CD8-positive, alpha-beta memory T cell (primary cell): ENCODE measurements around the gene RLN1. TPM values are rescaled to one million over a fixed set of nuclear protein-coding genes. Genes with fewer than 3 reads are reported as not detected.

Source experiments
- CTCF ChIA-PET: fragments of 350-600 bp; sonication (Branson Sonifier 250); formaldehyde crosslinking; loops from one replicate; lab custom pipeline; 2021; ENCODE audit warnings: antibody characterized with exemption; lab: Charles Lee
- POLR2A ChIA-PET: fragments of 350-600 bp; sonication (Branson Sonifier 250); formaldehyde crosslinking; loops from one replicate; lab custom pipeline; 2021; ENCODE audit warnings: antibody characterized with exemption; lab: Charles Lee
- DNase-seq, 5 donors: peaks; one replicate each; pipeline versions ENCODE4 v3.0.0 to v3.0.0-alpha.2; 2020 to 2022; ENCODE audit warnings: mixed read lengths in 1 of 5
- H3K27ac ChIP-seq: one replicate; pipeline ENCODE4 v1.7.0; 2013; ENCODE audit warnings: low read depth, mild to moderate bottlenecking, low read length, moderate library complexity
- H3K27me3 ChIP-seq: 2 replicates; pipeline ENCODE4 v1.7.0; 2013; ENCODE audit warnings: low read length, mild to moderate bottlenecking; ENCODE audit not compliant: insufficient read depth, poor library complexity, severe bottlenecking
- H3K36me3 ChIP-seq: 2 replicates; pipeline ENCODE4 v1.7.0; 2013; ENCODE audit warnings: mild to moderate bottlenecking, low read length, moderate library complexity; ENCODE audit not compliant: insufficient read depth
- H3K4me1 ChIP-seq: 2 replicates; pipeline ENCODE4 v1.7.0; 2013; ENCODE audit warnings: mild to moderate bottlenecking, low read length, moderate library complexity; ENCODE audit not compliant: insufficient read depth
- H3K4me3 ChIP-seq: 2 replicates; pipeline ENCODE4 v1.7.0; 2013; ENCODE audit warnings: mild to moderate bottlenecking, low read length
- H3K9me3 ChIP-seq: 2 replicates; pipeline ENCODE4 v1.7.0; 2013; ENCODE audit warnings: mild to moderate bottlenecking, low read length
- H3K27ac Mint-ChIP-seq, 8 donors: one replicate each; pipeline ENCODE4 v1.8.0; 2020 to 2021; ENCODE audit warnings: mixed read lengths in 8 of 8, mild to moderate bottlenecking in 6 of 8, inconsistent platforms in 3 of 8, moderate library complexity in 3 of 8
- H3K27me3 Mint-ChIP-seq, 2 donors: one replicate each; pipeline ENCODE4 v1.8.0; 2020 to 2021; ENCODE audit warnings: mixed read lengths in 2 of 2, mild to moderate bottlenecking in 1 of 2, moderate library complexity in 1 of 2
- H3K36me3 Mint-ChIP-seq, 3 donors: one replicate each; pipeline ENCODE4 v1.8.0; 2020 to 2021; ENCODE audit warnings: mixed read lengths in 3 of 3, inconsistent platforms in 1 of 3, mild to moderate bottlenecking in 1 of 3
- H3K4me1 Mint-ChIP-seq, 3 donors: one replicate each; pipeline ENCODE4 v1.8.0; 2020 to 2021; ENCODE audit warnings: mixed read lengths in 3 of 3, inconsistent platforms in 1 of 3, mild to moderate bottlenecking in 1 of 3
- H3K4me3 Mint-ChIP-seq, 7 donors: one replicate each; pipeline ENCODE4 v1.8.0; 2020 to 2021; ENCODE audit warnings: mixed read lengths in 7 of 7, mild to moderate bottlenecking in 6 of 7, moderate library complexity in 4 of 7, inconsistent platforms in 2 of 7
- H3K9me3 Mint-ChIP-seq, 5 donors: one replicate each; pipeline ENCODE4 v1.8.0; 2020 to 2022; ENCODE audit warnings: mixed read lengths in 5 of 5, mild to moderate bottlenecking in 3 of 5, moderate library complexity in 2 of 5, inconsistent platforms in 1 of 5
- polyA plus RNA-seq: library from polyadenylated mRNA; unstranded; fragments of 300-500 nt; fragmentation: Illumina TruSeq; gene quantifications from one replicate; pipeline ENCODE4 v1.2.3, GENCODE V29; 2021
- total RNA-seq, 2 experiments: library from RNA; stranded (reverse); gene quantifications; one replicate each; pipeline ENCODE4 v1.2.3, GENCODE V29; 2021

Gene RLN1
- total and polyA plus RNA-seq, 3 experiments from 2014 or later = 0.31 to 4.1 (median 1.1) TPM

DNA sequence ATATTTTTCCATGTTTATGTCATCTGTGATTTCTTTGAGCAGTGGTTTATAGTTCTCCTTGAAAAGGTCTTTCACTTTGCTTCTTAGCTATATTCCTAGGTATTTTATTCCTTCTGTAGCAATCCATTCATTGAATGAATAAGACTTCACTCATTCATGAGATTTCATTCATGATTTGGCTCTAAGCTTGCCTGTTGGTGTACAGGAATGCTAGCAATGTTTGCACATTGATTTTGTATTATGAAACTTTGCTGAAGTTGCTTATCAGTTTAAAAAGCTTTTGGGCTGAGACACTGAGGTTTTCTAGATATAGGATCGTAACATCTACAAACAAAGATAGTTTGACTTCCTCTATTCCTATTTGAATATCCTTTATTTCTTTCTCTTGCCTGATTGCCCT lies 51.1 kb downstream of the RLN1 start:
- Histone ChIP-seq H3K4me3 (no peak overlapping the region), H3K27me3 (no peaks in the 10 kb centered on the region), H3K27ac (no peak overlapping the region), H3K36me3 (no peaks in the 10 kb centered on the region), H3K9me3 (no peaks in the 10 kb centered on the region), H3K4me1 (no peaks in the 10 kb centered on the region)
- Mint-ChIP-seq H3K27ac (no peak overlapping the region), H3K4me1 (peaks cover 0 to 2% (median 0%) of the 10 kb centered on the region in 3 donors), H3K36me3 (peaks cover 1 to 33% (median 4%) of the 10 kb centered on the region in 3 donors), H3K9me3 (peaks cover 2 to 18% (median 8%) of the 10 kb centered on the region in 5 donors), H3K27me3 (peaks cover 8 to 10% of the 10 kb centered on the region in 2 donors), H3K4me3 (no peak overlapping the region)
- ChIA-PET CTCF (no interaction called here), POLR2A (no interaction called here)
- no peak for DNase-seq

GRCh38 chr9:5286262-5286661 lies 53.4 kb downstream of the RLN1 start:
- CTCF ChIA-PET = no interaction called here
- POLR2A ChIA-PET = no interaction called here
- no peak overlapping the region for H3K27ac Mint-ChIP-seq

More at GRCh38 chr9:5286262-5286661, 53.4 kb downstream of the RLN1 start:
- DNase-seq = no peak
- peaks cover 8 to 10% of the 10 kb centered on the region in 2 donors for H3K27me3 Mint-ChIP-seq
- peaks cover 0 to 24% (median 0%) of the 10 kb centered on the region in 3 donors for H3K36me3 Mint-ChIP-seq
- Histone ChIP-seq H3K4me3 (no peak overlapping the region), H3K9me3 (no peaks in the 10 kb centered on the region), H3K36me3 (no peaks in the 10 kb centered on the region), H3K4me1 (no peaks in the 10 kb centered on the region), H3K27me3 (no peaks in the 10 kb centered on the region), H3K27ac (no peak overlapping the region)
- peaks cover 0 to 2% (median 0%) of the 10 kb centered on the region in 3 donors for H3K4me1 Mint-ChIP-seq
- no peak overlapping the region for H3K4me3 Mint-ChIP-seq
- peaks cover 2 to 18% (median 8%) of the 10 kb centered on the region in 5 donors for H3K9me3 Mint-ChIP-seq

Other genes with a start within 250 kb of the RLN1 start
- gene INSL6, start 154.2 kb downstream of the RLN1 start, total RNA-seq = not detected
- not detected for gene INSL6, start 154.2 kb downstream of the RLN1 start, polyA plus RNA-seq
- gene INSL4, start 108.5 kb downstream of the RLN1 start, total RNA-seq = not detected
- gene INSL4, start 108.5 kb downstream of the RLN1 start, polyA plus RNA-seq = not detected
- gene RLN2, start 35.2 kb downstream of the RLN1 start, total RNA-seq = 1 to 10 TPM; 1.9 to 2.8 TPM
- gene RLN2, start 35.2 kb downstream of the RLN1 start, polyA plus RNA-seq = 8.8 TPM
- 10 to 100 TPM; 34.3 to 36.1 TPM for gene PLGRKT, start 98.0 kb upstream of the RLN1 start, total RNA-seq
- gene PLGRKT, start 98.0 kb upstream of the RLN1 start, polyA plus RNA-seq = 48.6 TPM
- gene CD274, start 110.7 kb upstream of the RLN1 start, total RNA-seq = 10 to 100 TPM; 13.2 to 17.6 TPM
- 6.1 TPM for gene CD274, start 110.7 kb upstream of the RLN1 start, polyA plus RNA-seq
- gene PDCD1LG2, start 170.7 kb upstream of the RLN1 start, total RNA-seq = under 1 TPM; 0.33 to 0.37 TPM
- not detected for gene PDCD1LG2, start 170.7 kb upstream of the RLN1 start, polyA plus RNA-seq